ENCODE data around the gene SCARF2. TPM values are rescaled to one million over a fixed set of nuclear protein-coding genes. Genes with fewer than 3 reads are reported as not detected.
A peak's percentile ranks its signal among the peaks of the same experiment; 100 is the strongest.
"Not testable (repeated sequence)": the region's sequence is repeated elsewhere in the genome, so short reads cannot be mapped to it uniquely, and the experiment has no call there.

The SCARF2 gene
- total RNA-seq, 1 donor from 2014 or later = 3.4 TPM

GRCh38 chr22:20419664-20419951 lies 18.0 kb downstream of the SCARF2 start:
- Mint-ChIP-seq H3K9me3 (ENCODE audit: unreplicated experiment) (peaks cover 7% of the 10 kb centered on the region), H3K36me3 (ENCODE audit: unreplicated experiment) (peaks cover 4% of the 10 kb centered on the region), H3K4me1 (ENCODE audit: low read depth, unreplicated experiment) (peaks cover 2% of the 10 kb centered on the region), H3K27me3 (ENCODE audit: unreplicated experiment) (peaks cover 5% of the 10 kb centered on the region), H3K27ac (ENCODE audit: unreplicated experiment) (no peak overlapping the region), H3K4me3 (ENCODE audit: unreplicated experiment) (no peak overlapping the region)
- no peak for DNase-seq
- no peak for TF ChIP-seq CTCF (IDR thresholded peaks at IDR 0.05; ENCODE audit: partially characterized antibody, unreplicated experiment)

DNA sequence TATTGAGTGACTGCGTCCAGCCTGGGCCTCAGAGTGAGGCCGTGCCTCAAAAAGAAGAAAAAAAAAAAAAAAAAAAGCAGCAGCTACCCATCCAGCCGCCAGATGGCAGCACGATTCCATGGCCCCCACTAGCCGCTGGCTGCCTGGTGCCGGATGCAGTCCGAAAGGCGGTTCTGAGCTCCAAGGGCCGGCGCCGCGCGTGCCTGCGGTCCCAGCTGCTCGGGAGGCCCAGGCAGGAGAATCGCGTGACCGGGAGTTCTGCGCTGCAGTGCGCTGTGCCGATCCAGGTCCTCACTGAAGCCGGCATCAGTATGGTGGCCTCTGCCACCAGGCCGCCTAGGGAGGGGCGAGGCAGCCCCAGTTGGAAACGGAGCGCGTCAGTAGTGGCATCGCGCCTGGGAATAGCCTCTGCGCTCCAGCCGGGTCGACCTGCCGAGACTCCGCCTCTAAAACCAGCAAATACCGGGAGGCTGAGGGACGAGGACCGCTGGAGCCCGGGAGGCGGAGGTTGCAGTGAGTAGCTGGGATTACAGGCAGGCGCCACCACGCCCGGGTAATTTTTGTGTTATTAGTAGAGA lies 19.3 kb downstream of the SCARF2 start:
- Mint-ChIP-seq H3K27ac (ENCODE audit: unreplicated experiment) (no peak overlapping the region), H3K9me3 (ENCODE audit: unreplicated experiment) (peaks cover 2% of the 10 kb centered on the region), H3K36me3 (ENCODE audit: unreplicated experiment) (no peaks in the 10 kb centered on the region), H3K27me3 (ENCODE audit: unreplicated experiment) (peaks cover 3% of the 10 kb centered on the region), H3K4me3 (ENCODE audit: unreplicated experiment) (peak overlapping the region; percentile 20), H3K4me1 (ENCODE audit: low read depth, unreplicated experiment) (no peaks in the 10 kb centered on the region)
- DNase-seq = peak; percentile 73
- peak; percentile 97 for TF ChIP-seq CTCF (IDR thresholded peaks at IDR 0.05; ENCODE audit: partially characterized antibody, unreplicated experiment)

DNA sequence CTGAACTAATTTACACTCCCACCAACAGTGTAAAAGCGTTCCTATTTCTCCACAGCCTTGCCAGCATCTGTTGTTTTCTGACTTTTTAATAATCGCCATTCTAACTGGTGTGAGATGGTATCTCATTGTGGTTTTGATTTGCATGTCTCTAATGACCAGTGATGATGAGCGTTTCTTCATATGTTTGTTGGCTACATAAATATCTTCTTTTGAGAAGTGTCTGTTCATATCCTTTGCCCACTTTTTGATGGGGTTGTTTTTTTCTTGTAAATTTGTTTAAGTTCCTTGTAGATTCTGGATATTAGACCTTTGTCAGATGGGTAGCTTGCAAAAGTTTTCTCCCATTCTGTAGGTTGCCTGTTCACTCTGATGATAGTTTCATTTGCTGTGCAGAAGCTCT lies 21.9 kb downstream of the SCARF2 start:
- DNase-seq; H3K36me3 Mint-ChIP-seq (ENCODE audit: unreplicated experiment); H3K4me3 Mint-ChIP-seq (ENCODE audit: unreplicated experiment); H3K4me1 Mint-ChIP-seq (ENCODE audit: low read depth, unreplicated experiment); H3K27ac Mint-ChIP-seq (ENCODE audit: unreplicated experiment); H3K9me3 Mint-ChIP-seq (ENCODE audit: unreplicated experiment); H3K27me3 Mint-ChIP-seq (ENCODE audit: unreplicated experiment): not testable (repeated sequence)

GRCh38 chr22:20415241-20415640 lies 22.4 kb downstream of the SCARF2 start:
- not testable (repeated sequence) for H3K36me3 Mint-ChIP-seq (ENCODE audit: unreplicated experiment); H3K27ac Mint-ChIP-seq (ENCODE audit: unreplicated experiment); H3K27me3 Mint-ChIP-seq (ENCODE audit: unreplicated experiment); H3K9me3 Mint-ChIP-seq (ENCODE audit: unreplicated experiment); H3K4me1 Mint-ChIP-seq (ENCODE audit: low read depth, unreplicated experiment); H3K4me3 Mint-ChIP-seq (ENCODE audit: unreplicated experiment); DNase-seq

- Mint-ChIP-seq H3K27me3 (ENCODE audit: unreplicated experiment) (peaks cover 3% of the 10 kb centered on the region), H3K9me3 (ENCODE audit: unreplicated experiment) (peaks cover 2% of the 10 kb centered on the region), H3K4me1 (ENCODE audit: low read depth, unreplicated experiment) (peaks cover 5% of the 10 kb centered on the region), H3K27ac (ENCODE audit: unreplicated experiment) (no peak overlapping the region), H3K36me3 (ENCODE audit: unreplicated experiment) (no peaks in the 10 kb centered on the region), H3K4me3 (ENCODE audit: unreplicated experiment) (no peak overlapping the region)
- DNase-seq = no peak
- TF ChIP-seq CTCF (IDR thresholded peaks at IDR 0.05; ENCODE audit: partially characterized antibody, unreplicated experiment) = no peak
Observed at GRCh38 chr22:20414450-20414849, 23.2 kb downstream of the SCARF2 start.

- no peaks in the 10 kb centered on the region for H3K36me3 Mint-ChIP-seq (ENCODE audit: unreplicated experiment)
- no peak for TF ChIP-seq CTCF (IDR thresholded peaks at IDR 0.05; ENCODE audit: partially characterized antibody, unreplicated experiment)
- no peak overlapping the region for H3K27ac Mint-ChIP-seq (ENCODE audit: unreplicated experiment)
- H3K9me3 Mint-ChIP-seq (ENCODE audit: unreplicated experiment) = peaks cover 2% of the 10 kb centered on the region
- DNase-seq = no peak
- H3K4me1 Mint-ChIP-seq (ENCODE audit: low read depth, unreplicated experiment) = peaks cover 5% of the 10 kb centered on the region
- H3K4me3 Mint-ChIP-seq (ENCODE audit: unreplicated experiment) = no peak overlapping the region
- peaks cover 3% of the 10 kb centered on the region for H3K27me3 Mint-ChIP-seq (ENCODE audit: unreplicated experiment)
Observed at GRCh38 chr22:20414059-20414440, 23.6 kb downstream of the SCARF2 start.

Measured in glutamatergic neuron (in vitro differentiated cells).